D341Med (cell line): ENCODE results near the gene PDE4B.
"Not testable (repeated sequence)": the region's sequence is repeated elsewhere in the genome, so short reads cannot be mapped to it uniquely, and the experiment has no call there.

Source experiments
- DNase-seq: peaks from one replicate; pipeline ENCODE4 v3.0.0; 2012; ENCODE audit warnings: low spot score

The PDE4B gene

GRCh38 chr1:65994223-65994622, 201.5 kb downstream of the PDE4B start:
- no peak for DNase-seq

GRCh38 chr1:65995336-65995735, 202.6 kb downstream of the PDE4B start:
- DNase-seq: no peak

GRCh38 chr1:65995928-65996327, 203.2 kb downstream of the PDE4B start:
- DNase-seq: no peak

- no peak for DNase-seq
These were observed 205.0 kb downstream of the PDE4B start for GRCh38 chr1:65997693-65998092.

GRCh38 chr1:65998763-65999583, 206.3 kb downstream of the PDE4B start:
- no peak for DNase-seq

GRCh38 chr1:66000033-66000637, 207.4 kb downstream of the PDE4B start:
- no peak for DNase-seq

GRCh38 chr1:66003690-66004089, 211.0 kb downstream of the PDE4B start:
- no peak for DNase-seq

GRCh38 chr1:66006534-66006933, 213.8 kb downstream of the PDE4B start:
- not testable (repeated sequence) for DNase-seq

- DNase-seq: no peak
These were observed 219.6 kb downstream of the PDE4B start for GRCh38 chr1:66012106-66012784.

- DNase-seq: no peak
These were observed 220.7 kb downstream of the PDE4B start for GRCh38 chr1:66013371-66013770.

- DNase-seq: no peak
These were observed 230.4 kb downstream of the PDE4B start for GRCh38 chr1:66022904-66023620.

- no peak for DNase-seq
These were observed 232.5 kb downstream of the PDE4B start for GRCh38 chr1:66025188-66025587.

GRCh38 chr1:66028035-66028434, 235.3 kb downstream of the PDE4B start:
- DNase-seq: no peak

- no peak for DNase-seq
These were observed 241.1 kb downstream of the PDE4B start for GRCh38 chr1:66033781-66034180.

- no peak for DNase-seq
These were observed 243.0 kb downstream of the PDE4B start for GRCh38 chr1:66035616-66036245.

- no peak for DNase-seq
These were observed 249.0 kb downstream of the PDE4B start for GRCh38 chr1:66041654-66042053.

GRCh38 chr1:66043186-66043585, 250.5 kb downstream of the PDE4B start:
- DNase-seq: no peak

- no peak for DNase-seq
These were observed 252.2 kb downstream of the PDE4B start for GRCh38 chr1:66044912-66045311.

- no peak for DNase-seq
These were observed 253.7 kb downstream of the PDE4B start for GRCh38 chr1:66046415-66046814.

- DNase-seq: no peak
These were observed 255.3 kb downstream of the PDE4B start for GRCh38 chr1:66048011-66048410.

GRCh38 chr1:66050123-66050522, 257.4 kb downstream of the PDE4B start:
- DNase-seq: no peak

GRCh38 chr1:66050633-66051032, 257.9 kb downstream of the PDE4B start:
- no peak for DNase-seq
